Activated naive CD8-positive, alpha-beta T cell treated with anti-CD3 and anti-CD28 coated beads, Interleukin-2, amount 10 ng/mL, durations not matched to agents 7 days and 5 days (primary cell): Measurements from ENCODE around the gene RNF39. TPM values are rescaled to one million over a fixed set of nuclear protein-coding genes. Genes with fewer than 3 reads are reported as not detected.

ENCODE experiments used
- ATAC-seq: fragments of 150-1000 bp; cut with Tn5 transposase; one replicate; pipeline ENCODE4 v1.10.0; 2021; ENCODE audit warnings: low read depth, moderate library complexity
- POLR2A ChIA-PET: fragments of 350-600 bp; sonication (Branson Sonifier 250); formaldehyde crosslinking; loops from one replicate; lab custom pipeline; 2021; ENCODE audit warnings: antibody characterized with exemption; lab: Charles Lee
- DNase-seq: peaks from one replicate; pipeline ENCODE4 v3.0.0; 2021
- H3K27ac Mint-ChIP-seq: one replicate; pipeline ENCODE4 v1.8.0; 2022; ENCODE audit warnings: mild to moderate bottlenecking, mixed read lengths
- H3K27me3 Mint-ChIP-seq: one replicate; pipeline ENCODE4 v1.8.0; 2022; ENCODE audit warnings: mild to moderate bottlenecking, moderate library complexity, mixed read lengths
- H3K36me3 Mint-ChIP-seq: one replicate; pipeline ENCODE4 v1.8.0; 2021; ENCODE audit warnings: mild to moderate bottlenecking, mixed read lengths
- H3K4me1 Mint-ChIP-seq: one replicate; pipeline ENCODE4 v1.8.0; 2021; ENCODE audit warnings: mixed read lengths
- H3K4me3 Mint-ChIP-seq: one replicate; pipeline ENCODE4 v1.8.0; 2022; ENCODE audit warnings: mild to moderate bottlenecking, moderate library complexity, mixed read lengths
- H3K9me3 Mint-ChIP-seq: one replicate; pipeline ENCODE4 v1.8.0; 2021; ENCODE audit warnings: mixed read lengths
- total RNA-seq, 2 experiments: library from RNA; stranded (reverse); gene quantifications; one replicate each; pipeline ENCODE4 v1.2.3, GENCODE V29; 2021

The RNF39 gene
- total RNA-seq, 2 experiments from 2014 or later = not detected

- Mint-ChIP-seq H3K4me1 (peaks cover 38% of the 10 kb centered on the region), H3K9me3 (no peaks in the 10 kb centered on the region), H3K27me3 (peaks cover 66% of the 10 kb centered on the region), H3K27ac (no peak overlapping the region), H3K36me3 (no peaks in the 10 kb centered on the region), H3K4me3 (peak overlapping the region; percentile 89)
- DNase-seq (peak; percentile 38), ATAC-seq (peak; percentile 2)
- POLR2A ChIA-PET = interaction anchor here (1.0 to 1.7 kb wide), 5 partner anchors 24 to 42 kb away, joined by 3 to 7 read pairs (median 3); partner anchors contain the start of gene POLR1H
Measured at GRCh38 chr6:30102414-30102969, 26.9 kb upstream of the RNF39 start.

- Mint-ChIP-seq H3K27me3 (peaks cover 69% of the 10 kb centered on the region), H3K27ac (no peak overlapping the region), H3K4me1 (peaks cover 40% of the 10 kb centered on the region), H3K9me3 (no peaks in the 10 kb centered on the region), H3K36me3 (no peaks in the 10 kb centered on the region), H3K4me3 (peak overlapping the region; percentile 71)
- POLR2A ChIA-PET = interaction anchor here (1.0 to 1.7 kb wide), 3 partner anchors 35 to 42 kb away, joined by 3 to 7 read pairs (median 3); partner anchors contain the start of genes POLR1H and PPP1R11
- ATAC-seq (peak; percentile 64), DNase-seq (peak; percentile 70)
Measured at GRCh38 chr6:30101444-30102413, 26.2 kb upstream of the RNF39 start.

DNA sequence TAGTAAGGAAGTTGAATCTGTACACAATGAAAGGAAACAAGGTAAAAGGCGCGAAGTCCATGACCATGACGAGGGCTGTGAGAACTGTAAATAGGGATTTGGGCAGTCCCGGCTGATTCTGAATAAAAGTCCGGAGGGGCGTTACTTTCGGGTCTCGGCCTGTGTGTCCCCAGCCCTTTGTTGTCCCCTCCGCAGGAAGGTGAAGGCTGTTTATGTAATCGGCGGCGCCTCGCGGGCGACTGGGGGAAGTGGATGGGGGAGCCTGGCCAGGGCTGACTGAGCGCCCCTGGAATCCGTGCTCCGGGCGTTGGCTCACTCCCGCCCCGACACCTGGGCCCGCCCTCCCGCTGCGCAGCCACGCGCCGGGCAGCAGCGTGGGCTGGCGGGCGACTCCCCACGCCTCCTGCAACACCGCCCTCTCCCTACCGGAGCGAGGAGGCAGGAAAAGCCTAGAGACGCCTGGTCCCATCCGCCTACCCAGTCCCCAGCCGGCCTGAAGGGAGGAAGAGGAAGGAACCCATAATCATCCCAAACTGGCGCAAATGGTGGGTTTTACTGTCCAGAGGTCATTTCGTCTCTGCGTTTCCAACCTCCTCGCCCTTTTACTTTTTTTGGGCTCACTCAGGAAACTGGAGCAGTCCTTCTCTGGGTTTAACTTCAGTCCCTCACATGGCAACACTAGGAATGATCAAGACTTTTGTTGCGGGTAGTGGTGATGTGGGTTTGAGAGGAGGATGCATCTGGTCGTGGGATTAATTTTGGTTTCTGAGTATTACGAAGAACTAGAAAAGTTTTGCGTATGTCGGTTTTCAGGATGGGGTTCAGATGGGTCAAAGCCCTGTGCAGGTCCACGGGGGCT lies 25.2 kb upstream of the RNF39 start:
- Mint-ChIP-seq H3K36me3 (no peaks in the 10 kb centered on the region), H3K27ac (no peak overlapping the region), H3K4me3 (peak overlapping the region; percentile 71), H3K9me3 (no peaks in the 10 kb centered on the region), H3K27me3 (peaks cover 74% of the 10 kb centered on the region), H3K4me1 (peaks cover 40% of the 10 kb centered on the region)
- DNase-seq (peak; percentile 46), ATAC-seq (no peak)
- POLR2A ChIA-PET = interaction anchor here (1.0 to 1.7 kb wide), 3 partner anchors 34 to 41 kb away, joined by 3 to 7 read pairs (median 3); partner anchors contain the start of genes POLR1H and PPP1R11

- Mint-ChIP-seq H3K4me3 (peak overlapping the region; percentile 50), H3K4me1 (peaks cover 40% of the 10 kb centered on the region), H3K36me3 (no peaks in the 10 kb centered on the region), H3K9me3 (no peaks in the 10 kb centered on the region), H3K27ac (no peak overlapping the region), H3K27me3 (peaks cover 75% of the 10 kb centered on the region)
- POLR2A ChIA-PET = no interaction called here
- ATAC-seq (no peak), DNase-seq (no peak)
Measured at GRCh38 chr6:30100154-30100553, 24.6 kb upstream of the RNF39 start.

DNA sequence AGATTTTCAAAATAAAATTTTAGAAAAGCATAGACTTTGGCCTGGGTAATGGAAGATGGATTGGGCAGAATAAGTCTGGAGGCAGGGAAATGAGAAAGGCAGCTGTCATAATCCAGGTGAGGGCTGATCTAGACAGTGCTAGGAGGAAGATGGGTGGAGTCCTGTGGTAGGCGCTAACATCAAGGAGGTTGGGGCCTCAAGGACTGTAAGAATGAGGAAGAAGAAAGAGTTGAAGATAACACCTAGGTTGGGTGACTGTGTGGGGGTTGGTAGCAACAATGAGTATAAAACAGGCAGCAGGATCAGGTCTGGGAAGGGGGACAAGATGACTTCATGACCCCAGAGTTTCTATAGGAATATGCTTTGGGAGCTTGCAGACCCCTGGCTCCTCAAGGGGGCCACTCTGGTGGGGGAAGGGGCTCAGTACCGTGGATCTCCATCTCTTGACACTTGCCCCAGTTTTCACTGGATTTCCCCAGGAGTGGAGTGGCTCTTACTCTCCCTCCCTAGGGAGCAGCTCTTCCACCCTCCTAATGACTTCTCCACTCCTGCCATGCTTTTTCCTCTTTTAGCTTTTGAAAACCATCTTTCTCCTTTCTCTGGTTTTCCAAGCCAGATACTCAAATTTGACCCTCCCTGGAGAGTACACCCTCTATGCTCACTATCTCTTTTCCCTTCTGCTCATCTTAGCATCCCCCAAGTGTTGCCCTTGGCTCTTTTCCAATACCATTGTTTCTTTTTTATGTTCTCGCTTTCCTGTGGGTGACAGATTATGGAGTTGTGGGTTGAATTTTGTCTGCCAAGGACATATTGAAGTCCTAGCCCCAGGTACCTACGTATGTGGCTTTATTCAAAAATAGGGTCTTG lies 22.6 kb upstream of the RNF39 start:
- Mint-ChIP-seq H3K4me1 (peaks cover 34% of the 10 kb centered on the region), H3K4me3 (peak overlapping the region; percentile 15)

GRCh38 chr6:30096829-30097228 lies 21.3 kb upstream of the RNF39 start:
- no peak overlapping the region for H3K4me3 Mint-ChIP-seq
- no peak for ATAC-seq
- H3K27ac Mint-ChIP-seq = no peak overlapping the region

More for the DNA sequence above, 22.6 kb upstream of the RNF39 start:
- peak overlapping the region; percentile 7 for H3K27ac Mint-ChIP-seq
- POLR2A ChIA-PET = no interaction called here
- no peaks in the 10 kb centered on the region for H3K9me3 Mint-ChIP-seq
- DNase-seq (no peak), ATAC-seq (peak; percentile 55)
- no peaks in the 10 kb centered on the region for H3K36me3 Mint-ChIP-seq
- H3K27me3 Mint-ChIP-seq = peaks cover 75% of the 10 kb centered on the region

GRCh38 chr6:30093951-30094661 lies 18.5 kb upstream of the RNF39 start:
- no peaks in the 10 kb centered on the region for H3K36me3 Mint-ChIP-seq
- DNase-seq (no peak), ATAC-seq (no peak)
- H3K4me3 Mint-ChIP-seq = no peak overlapping the region
- peaks cover 16% of the 10 kb centered on the region for H3K4me1 Mint-ChIP-seq
- POLR2A ChIA-PET = no interaction called here
- no peak overlapping the region for H3K27ac Mint-ChIP-seq
- no peaks in the 10 kb centered on the region for H3K9me3 Mint-ChIP-seq
- peaks cover 85% of the 10 kb centered on the region for H3K27me3 Mint-ChIP-seq

More at GRCh38 chr6:30096829-30097228, 21.3 kb upstream of the RNF39 start:
- peaks cover 88% of the 10 kb centered on the region for H3K27me3 Mint-ChIP-seq
- H3K9me3 Mint-ChIP-seq = no peaks in the 10 kb centered on the region
- H3K36me3 Mint-ChIP-seq = no peaks in the 10 kb centered on the region
- DNase-seq = no peak
- POLR2A ChIA-PET = no interaction called here
- peaks cover 27% of the 10 kb centered on the region for H3K4me1 Mint-ChIP-seq

DNA sequence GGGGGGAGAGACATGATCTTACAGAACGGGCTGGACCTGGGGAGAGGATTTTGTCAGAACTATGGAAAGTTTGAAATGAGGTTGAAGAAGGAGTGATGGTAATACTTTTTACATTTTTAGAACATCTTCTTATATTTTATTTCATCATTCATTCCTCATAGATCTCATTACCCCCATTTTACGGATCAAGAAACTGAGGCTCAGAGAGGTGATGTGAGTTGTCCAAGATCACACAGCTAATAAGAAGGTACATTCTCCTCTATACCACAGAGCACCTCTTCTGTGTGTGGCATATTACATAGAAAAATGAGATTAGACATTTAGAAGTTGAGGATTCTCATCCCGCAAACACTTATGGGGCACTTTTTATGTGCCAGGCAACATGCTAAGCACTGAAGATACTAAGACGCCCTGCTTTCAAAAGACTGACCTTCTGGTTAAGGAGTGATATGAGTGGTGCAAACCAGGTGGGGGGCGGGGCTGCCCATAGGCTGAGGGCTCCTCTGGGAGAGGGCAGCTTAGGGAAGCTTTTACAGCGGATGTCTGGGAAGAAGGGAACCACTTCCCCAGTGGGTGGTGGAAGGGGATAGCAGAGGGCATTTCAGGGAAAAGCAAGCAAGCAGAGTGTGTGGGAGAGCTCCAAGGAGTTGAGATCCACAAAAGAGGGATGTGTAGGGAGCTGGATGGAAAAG lies 17.4 kb upstream of the RNF39 start:
- Mint-ChIP-seq H3K27me3 (peaks cover 84% of the 10 kb centered on the region), H3K27ac (no peak overlapping the region), H3K4me3 (no peak overlapping the region), H3K4me1 (peaks cover 11% of the 10 kb centered on the region), H3K9me3 (no peaks in the 10 kb centered on the region), H3K36me3 (no peaks in the 10 kb centered on the region)
- DNase-seq = no peak
- no peak for ATAC-seq
- POLR2A ChIA-PET = no interaction called here

- Mint-ChIP-seq H3K27ac (peak overlapping the region; percentile 15), H3K4me3 (no peak overlapping the region), H3K36me3 (no peaks in the 10 kb centered on the region), H3K27me3 (peaks cover 82% of the 10 kb centered on the region), H3K4me1 (peaks cover 4% of the 10 kb centered on the region), H3K9me3 (no peaks in the 10 kb centered on the region)
- ATAC-seq (no peak), DNase-seq (no peak)
- POLR2A ChIA-PET = no interaction called here
Measured at GRCh38 chr6:30091577-30092381, 16.2 kb upstream of the RNF39 start.

DNA sequence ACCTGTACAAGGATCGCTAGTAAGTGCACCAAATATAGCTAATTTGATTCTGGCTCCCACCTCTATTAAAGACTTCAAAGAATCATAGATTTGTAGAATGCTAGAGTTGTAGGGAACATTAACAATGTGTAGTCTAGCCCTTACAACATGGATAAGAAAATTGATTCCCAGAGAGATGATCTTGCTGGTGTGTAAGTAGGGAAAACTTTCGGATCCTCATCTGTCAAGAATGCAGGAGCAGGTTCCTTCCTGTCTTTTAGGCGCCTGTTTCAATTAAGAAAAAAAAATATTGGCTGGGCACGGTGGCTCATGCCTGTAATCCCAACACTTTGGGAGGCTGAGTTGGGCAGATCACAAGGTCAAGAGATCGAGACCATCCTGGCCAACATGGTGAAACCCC lies 12.3 kb upstream of the RNF39 start:
- POLR2A ChIA-PET = no interaction called here
- H3K27me3 Mint-ChIP-seq = peaks cover 65% of the 10 kb centered on the region
- ATAC-seq = no peak

DNA sequence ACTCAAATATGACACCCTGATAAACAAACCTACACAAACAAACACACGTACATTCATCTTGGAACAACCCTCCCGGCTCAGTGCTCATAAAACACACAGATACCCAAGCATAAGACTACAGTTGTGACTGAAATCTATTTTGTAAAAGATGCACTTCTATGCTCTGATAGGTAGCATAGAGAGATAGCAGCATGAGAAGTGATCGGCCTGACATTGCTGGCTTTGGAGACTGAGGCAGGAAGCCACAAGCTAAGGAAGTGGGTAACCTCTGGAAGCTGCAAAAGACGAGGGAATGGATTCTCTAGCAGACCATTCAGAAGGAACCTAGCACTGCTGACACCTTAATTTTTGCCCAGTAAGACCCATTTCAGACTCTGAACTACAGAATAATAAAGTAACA lies 1.6 kb upstream of the RNF39 start:
- H3K4me1 Mint-ChIP-seq = peaks cover 26% of the 10 kb centered on the region
- POLR2A ChIA-PET = interaction anchor here (0.7 to 2.2 kb wide), 3 partner anchors 11 to 238 kb away, joined by 3 to 12 read pairs (median 5); partner anchors contain the start of gene POLR1H
- ATAC-seq (peak; percentile 69), DNase-seq (no peak)
- H3K9me3 Mint-ChIP-seq = no peaks in the 10 kb centered on the region
- peaks cover 4% of the 10 kb centered on the region for H3K36me3 Mint-ChIP-seq
- H3K27me3 Mint-ChIP-seq = peaks cover 69% of the 10 kb centered on the region
- peak overlapping the region; percentile 58 for H3K4me3 Mint-ChIP-seq
- peak overlapping the region; percentile 32 for H3K27ac Mint-ChIP-seq

More for the DNA sequence above, 12.3 kb upstream of the RNF39 start:
- DNase-seq = no peak
- Mint-ChIP-seq H3K36me3 (no peaks in the 10 kb centered on the region), H3K27ac (no peak overlapping the region), H3K4me3 (no peak overlapping the region), H3K4me1 (peaks cover 4% of the 10 kb centered on the region), H3K9me3 (no peaks in the 10 kb centered on the region)
